Stimulated activated CD4-positive, alpha-beta T cell treated with anti-CD3 and anti-CD28 coated beads, Interleukin-12 subunit alpha, Interleukin-12 subunit beta, amount 100 ng/mL, for 24 hours (primary cell): ENCODE data around the gene UNC93B1.

Experiments used
- DNase-seq, 2 experiments: peaks; one replicate each; pipeline ENCODE4 v3.0.0-alpha.2; 2020; ENCODE audit warnings: low read depth in 2 of 2

Gene UNC93B1

GRCh38 chr11:68003846-68004550 is at the start of gene UNC93B1:
TSS of gene UNC93B1 (minus strand) at chr11:68004097. CDS start at chr11:68004043, 54 bp downstream.
- peak; percentile 48 to 83 for DNase-seq

GRCh38 chr11:68053117-68053516 is 49.2 kb upstream of the UNC93B1 start:
- no peak for DNase-seq

- DNase-seq = no peak
Measured at GRCh38 chr11:68052137-68052873, 48.4 kb upstream of the UNC93B1 start.

GRCh38 chr11:68051191-68052136 is 47.6 kb upstream of the UNC93B1 start:
- DNase-seq = no peak

GRCh38 chr11:68050371-68050841 is 46.5 kb upstream of the UNC93B1 start:
- DNase-seq = no peak

- DNase-seq = no peak
Measured at GRCh38 chr11:68049509-68050370, 45.8 kb upstream of the UNC93B1 start.

- no peak for DNase-seq
Measured at GRCh38 chr11:68048681-68049508, 45.0 kb upstream of the UNC93B1 start.

GRCh38 chr11:68047437-68048290 is 43.8 kb upstream of the UNC93B1 start:
- no peak for DNase-seq

GRCh38 chr11:68044898-68045351 is 41.0 kb upstream of the UNC93B1 start:
- no peak for DNase-seq

- DNase-seq = no peak
Measured at GRCh38 chr11:68044145-68044813, 40.4 kb upstream of the UNC93B1 start.

- DNase-seq = no peak
Measured at GRCh38 chr11:68043349-68044144, 39.6 kb upstream of the UNC93B1 start.

GRCh38 chr11:68043029-68043348 is 39.1 kb upstream of the UNC93B1 start:
- no peak for DNase-seq

GRCh38 chr11:68042219-68043028 is 38.5 kb upstream of the UNC93B1 start:
- no peak for DNase-seq

GRCh38 chr11:68041617-68042218 is 37.8 kb upstream of the UNC93B1 start:
- DNase-seq = no peak

- no peak for DNase-seq
Measured at GRCh38 chr11:68040957-68041591, 37.2 kb upstream of the UNC93B1 start.
